ENCODE data around the gene HDAC4. TPM values are rescaled to one million over a fixed set of nuclear protein-coding genes. Genes with fewer than 3 reads are reported as not detected.
A peak's percentile ranks its signal among the peaks of the same experiment; 100 is the strongest.

HDAC4 gene
- total and polyA plus RNA-seq, 9 of the 15 experiments (the other 6 are each of a cell fraction or from before 2014, with no cell fraction given), result 0.11 to 20.2 (median 4.0) TPM

- Histone ChIP-seq H2AFZ (ENCODE audit: low read depth, low read length) (no peak overlapping the region), H3K9me1 (ENCODE audit: control insufficient read depth, insufficient read depth, low read length) (no peaks in the 10 kb centered on the region), H3K9me3 (replicated peaks; ENCODE audit: control insufficient read depth, insufficient read depth, low read depth, low read length) (no peaks in the 10 kb centered on the region), H3K36me3 (ENCODE audit: control insufficient read depth, insufficient read depth, low read length) (no peaks in the 10 kb centered on the region), H3K4me3 (no peak overlapping the region), H3K27me3 (ENCODE audit: control insufficient read depth in 2 of 2, insufficient read depth in 2 of 2, low read length in 2 of 2) (no peaks in the 10 kb centered on the region), H3K9ac (ENCODE audit: insufficient read depth in 1 of 2, low read depth in 2 of 2, low read length in 2 of 2) (no peak overlapping the region), H3K4me1 (replicated peaks in 1 of 2; ENCODE audit: control insufficient read depth in 2 of 2, insufficient read depth in 2 of 2, low read length in 2 of 2) (no peaks in the 10 kb centered on the region; a peak in 1 of 5 replicates), H4K20me1 (replicated peaks; ENCODE audit: control insufficient read depth, insufficient read depth, low read length) (no peaks in the 10 kb centered on the region), H3K27ac (ENCODE audit: extremely low read depth, low read depth, low read length) (no peak overlapping the region), H3K4me2 (ENCODE audit: insufficient read depth, low read length) (no peak overlapping the region), H3K79me2 (ENCODE audit: control insufficient read depth, insufficient read depth, low read length) (no peaks in the 10 kb centered on the region)
- DNase-seq (ENCODE audit: extremely low read depth in 1 of 4, low spot score in 3 of 4) (no peak), FAIRE-seq (no peak), ATAC-seq (no peak)
- ChIA-PET CTCF (ENCODE audit: low intra/inter-chr PET ratio) (no interaction called here), POLR2A (no interaction called here)
- intact Hi-C loops (cut with micrococcal nuclease) (no loop called here), in situ Hi-C loops (cut with MboI) (no loop called here)
- 92% methylated on average over 9 of the region's 11 CpGs for WGBS (ENCODE audit: insufficient coverage, low coverage, missing lambda C conversion rate)
- BruUV-seq (replicated peaks), result no TSS peak
- TF ChIP-seq SAFB2 (IDR thresholded peaks at IDR 0.05; ENCODE audit: borderline replicate concordance, low read depth, low read length, severe bottlenecking), result no peak
- TF ChIP-seq FIP1L1 (IDR thresholded peaks at IDR 0.05; ENCODE audit: low read depth, low read length, poor library complexity, severe bottlenecking), result no peak
- no peak for TF ChIP-seq PTBP1 (IDR thresholded peaks at IDR 0.05; ENCODE audit: low read depth, low read length)
- no peak for TF ChIP-seq TRIM28 (IDR thresholded peaks at IDR 0.05)
Measured at GRCh38 chr2:239065537-239065936, 335.3 kb downstream of the HDAC4 start.

DNA sequence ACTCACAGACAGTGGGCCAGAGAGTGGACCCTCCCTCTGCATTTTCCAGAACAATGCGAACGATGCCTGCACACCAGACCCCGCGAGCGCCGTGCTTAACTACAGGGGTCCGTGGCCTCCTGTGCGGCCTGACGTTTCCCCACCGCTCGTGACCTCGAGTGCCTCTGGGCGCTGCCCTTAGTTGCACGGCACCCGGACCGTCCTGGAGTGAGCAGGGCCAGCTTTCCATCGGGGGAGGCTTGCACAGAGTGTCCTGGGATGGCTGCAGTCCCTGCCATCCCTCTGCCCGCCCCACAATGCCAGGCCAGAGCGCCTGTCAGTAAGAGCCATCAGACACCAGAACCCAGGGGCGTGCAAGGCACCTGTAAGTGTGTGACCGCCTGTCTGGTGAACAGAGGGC is 335.9 kb downstream of the HDAC4 start:
- intact Hi-C loops (cut with micrococcal nuclease), result no loop called here
- WGBS (ENCODE audit: insufficient coverage, low coverage, missing lambda C conversion rate), result 80% methylated on average over 4 of the region's 21 CpGs
- no peak overlapping the region for H2AFZ ChIP-seq (ENCODE audit: low read depth, low read length)
- ATAC-seq (no peak), FAIRE-seq (no peak), DNase-seq (ENCODE audit: extremely low read depth in 1 of 4, low spot score in 3 of 4) (no peak)
- ChIA-PET POLR2A (no interaction called here), CTCF (ENCODE audit: low intra/inter-chr PET ratio) (no interaction called here)
- BruUV-seq (replicated peaks), result no TSS peak
- H3K27me3 ChIP-seq (ENCODE audit: control insufficient read depth in 2 of 2, insufficient read depth in 2 of 2, low read length in 2 of 2), result no peaks in the 10 kb centered on the region
- H3K9me3 ChIP-seq (replicated peaks; ENCODE audit: control insufficient read depth, insufficient read depth, low read depth, low read length), result no peaks in the 10 kb centered on the region
- H3K36me3 ChIP-seq (ENCODE audit: control insufficient read depth, insufficient read depth, low read length), result no peaks in the 10 kb centered on the region
- no peaks in the 10 kb centered on the region for H3K79me2 ChIP-seq (ENCODE audit: control insufficient read depth, insufficient read depth, low read length)
- no peaks in the 10 kb centered on the region for H3K9me1 ChIP-seq (ENCODE audit: control insufficient read depth, insufficient read depth, low read length)
- no peak overlapping the region for H3K4me3 ChIP-seq
- TF ChIP-seq POLR2G (IDR thresholded peaks at IDR 0.05; ENCODE audit: low read depth, low read length) (0 out of 2 replicates have a peak, but pooled peaks have one; percentile 21), RERE (CRISPR knock-in tag; IDR thresholded peaks at IDR 0.05; ENCODE audit: borderline replicate concordance) (no peak)
- H3K9ac ChIP-seq (ENCODE audit: insufficient read depth in 1 of 2, low read depth in 2 of 2, low read length in 2 of 2), result no peak overlapping the region; a peak in 1 of 4 replicates
- no peaks in the 10 kb centered on the region; a peak in 1 of 5 replicates for H3K4me1 ChIP-seq (replicated peaks in 1 of 2; ENCODE audit: control insufficient read depth in 2 of 2, insufficient read depth in 2 of 2, low read length in 2 of 2)
- in situ Hi-C loops (cut with MboI), result no loop called here
- no peak overlapping the region for H3K4me2 ChIP-seq (ENCODE audit: insufficient read depth, low read length)
- H3K27ac ChIP-seq (ENCODE audit: extremely low read depth, low read depth, low read length), result no peak overlapping the region
- no peaks in the 10 kb centered on the region for H4K20me1 ChIP-seq (replicated peaks; ENCODE audit: control insufficient read depth, insufficient read depth, low read length)
